ENCODE measurements around the gene BHLHE23.
A peak's percentile ranks its signal among the peaks of the same experiment; 100 is the strongest.

BHLHE23 gene

GRCh38 chr20:63025534-63026331 is 19.0 kb upstream of the BHLHE23 start:
- Histone ChIP-seq H4K91ac (ENCODE audit: low read depth, low read length) (no peak overlapping the region), H3K14ac (ENCODE audit: low read length) (no peak overlapping the region)
- WGBS (ENCODE audit: extremely low coverage, insufficient coverage, insufficient read length) = no CpG with 5 or more reads among the region's 45 CpGs

GRCh38 chr20:63024573-63025392 is 18.0 kb upstream of the BHLHE23 start:
- Histone ChIP-seq H3K36me3 (ENCODE audit: control insufficient read depth in 1 of 2, insufficient read depth in 2 of 2, low read length in 2 of 2) (no peaks in the 10 kb centered on the region), H2BK5ac (ENCODE audit: low read depth, low read length, poor library complexity) (no peak overlapping the region), H3K4me3 (ENCODE audit: low read depth, low read length) (no peak overlapping the region)

More at GRCh38 chr20:63025534-63026331, 19.0 kb upstream of the BHLHE23 start:
- Histone ChIP-seq H2BK120ac (ENCODE audit: insufficient read depth, low read length, poor library complexity) (no peak overlapping the region), H3K36me3 (ENCODE audit: control insufficient read depth in 1 of 2, insufficient read depth in 2 of 2, low read length in 2 of 2) (no peaks in the 10 kb centered on the region), H3K18ac (ENCODE audit: low read length) (no peak overlapping the region), H3K9me3 (ENCODE audit: insufficient read depth, low read depth, low read length) (peaks cover under 1% of the 10 kb centered on the region), H2BK12ac (ENCODE audit: low read length) (no peak overlapping the region), H3K27ac (ENCODE audit: low read depth, low read length) (no peak overlapping the region), H3K4me3 (ENCODE audit: low read depth, low read length) (no peak overlapping the region), H3K9ac (ENCODE audit: low read length) (no peak overlapping the region), H2AFZ (ENCODE audit: insufficient read depth, low read length, poor library complexity) (no peak overlapping the region), H3K4me1 (ENCODE audit: control insufficient read depth in 1 of 2, insufficient read depth in 2 of 2, low read length in 2 of 2) (peaks cover 3 to 4% of the 10 kb centered on the region in 2 experiments), H3K27me3 (ENCODE audit: insufficient read depth, low read length) (peaks cover 2% of the 10 kb centered on the region), H4K8ac (ENCODE audit: low read depth, low read length) (no peak overlapping the region), H3K4ac (ENCODE audit: low read depth, low read length) (no peak overlapping the region), H3K79me2 (ENCODE audit: control insufficient read depth, insufficient read depth, low read length, poor library complexity) (no peaks in the 10 kb centered on the region), H2BK5ac (ENCODE audit: low read depth, low read length, poor library complexity) (no peak overlapping the region), H2AK5ac (ENCODE audit: low read length) (no peak overlapping the region), H3K79me1 (ENCODE audit: low read length) (no peaks in the 10 kb centered on the region), H3K23ac (ENCODE audit: low read length) (no peak overlapping the region), H3K4me2 (ENCODE audit: low read length) (no peak overlapping the region), H4K12ac (ENCODE audit: low read depth, low read length) (no peak overlapping the region)
- no peak for DNase-seq

DNA sequence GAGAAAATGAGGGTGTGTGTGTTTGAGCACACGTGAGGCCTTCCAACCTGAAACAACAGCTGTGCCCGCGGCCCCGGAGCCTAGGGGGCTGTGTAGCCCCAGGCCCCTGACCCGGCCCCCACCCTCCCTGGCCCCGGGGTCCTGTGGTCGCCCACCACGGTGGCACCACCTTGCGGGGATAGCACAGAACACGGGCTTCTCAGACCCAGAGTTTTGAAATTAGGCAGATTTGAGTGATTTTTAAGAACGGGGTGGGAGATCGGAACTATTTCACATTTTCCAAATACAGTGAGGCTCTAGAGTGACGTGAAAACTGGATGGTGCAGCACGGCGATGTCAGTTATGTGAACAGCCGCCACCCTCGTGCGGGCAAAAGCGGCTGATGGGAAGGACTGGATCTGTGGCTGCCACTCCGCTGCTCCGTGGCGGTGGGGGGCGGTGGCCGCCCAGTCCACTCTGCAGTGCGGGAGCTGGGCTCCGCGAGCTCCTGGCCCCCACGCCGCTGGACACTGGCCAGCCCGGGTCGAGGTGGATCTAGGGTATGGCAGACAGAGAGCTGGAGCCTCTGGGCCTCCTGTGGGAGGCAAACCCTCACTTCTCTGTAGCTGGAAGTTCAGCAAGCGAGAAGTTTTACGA is 17.3 kb upstream of the BHLHE23 start:
- no peak overlapping the region for H2AK5ac ChIP-seq (ENCODE audit: low read length)
- no peak overlapping the region for H4K8ac ChIP-seq (ENCODE audit: low read depth, low read length)
- no peak overlapping the region for H3K9ac ChIP-seq (ENCODE audit: low read length)
- H3K4me1 ChIP-seq (ENCODE audit: control insufficient read depth in 1 of 2, insufficient read depth in 2 of 2, low read length in 2 of 2) = peaks cover 3 to 4% of the 10 kb centered on the region in 2 experiments
- H4K12ac ChIP-seq (ENCODE audit: low read depth, low read length) = no peak overlapping the region
- no peak overlapping the region for H3K23ac ChIP-seq (ENCODE audit: low read length)
- no peak overlapping the region for H3K4ac ChIP-seq (ENCODE audit: low read depth, low read length)
- H2BK5ac ChIP-seq (ENCODE audit: low read depth, low read length, poor library complexity) = no peak overlapping the region
- H3K27ac ChIP-seq (ENCODE audit: low read depth, low read length) = no peak overlapping the region
- H2BK120ac ChIP-seq (ENCODE audit: insufficient read depth, low read length, poor library complexity) = no peak overlapping the region
- H3K18ac ChIP-seq (ENCODE audit: low read length) = no peak overlapping the region
- no peak overlapping the region for H2AFZ ChIP-seq (ENCODE audit: insufficient read depth, low read length, poor library complexity)
- H3K4me3 ChIP-seq (ENCODE audit: low read depth, low read length) = no peak overlapping the region
- no peak overlapping the region for H3K4me2 ChIP-seq (ENCODE audit: low read length)
- H3K14ac ChIP-seq (ENCODE audit: low read length) = no peak overlapping the region
- no peak overlapping the region for H2BK12ac ChIP-seq (ENCODE audit: low read length)
- H3K79me2 ChIP-seq (ENCODE audit: control insufficient read depth, insufficient read depth, low read length, poor library complexity) = no peaks in the 10 kb centered on the region
- H3K27me3 ChIP-seq (ENCODE audit: insufficient read depth, low read length) = peaks cover 2% of the 10 kb centered on the region
- no peak overlapping the region for H4K91ac ChIP-seq (ENCODE audit: low read depth, low read length)
- no peaks in the 10 kb centered on the region for H3K79me1 ChIP-seq (ENCODE audit: low read length)
- H3K36me3 ChIP-seq (ENCODE audit: control insufficient read depth in 1 of 2, insufficient read depth in 2 of 2, low read length in 2 of 2) = no peaks in the 10 kb centered on the region
- DNase-seq = peak in 1 of 2 donors; percentile 50
- WGBS (ENCODE audit: extremely low coverage, insufficient coverage, insufficient read length) = no CpG with 5 or more reads among the region's 33 CpGs
- peaks cover 2% of the 10 kb centered on the region for H3K9me3 ChIP-seq (ENCODE audit: insufficient read depth, low read depth, low read length)

More at GRCh38 chr20:63024573-63025392, 18.0 kb upstream of the BHLHE23 start:
- Histone ChIP-seq H3K4me1 (ENCODE audit: control insufficient read depth in 1 of 2, insufficient read depth in 2 of 2, low read length in 2 of 2) (peaks cover 3 to 4% of the 10 kb centered on the region in 2 experiments), H3K23ac (ENCODE audit: low read length) (no peak overlapping the region), H3K4ac (ENCODE audit: low read depth, low read length) (no peak overlapping the region), H3K9me3 (ENCODE audit: insufficient read depth, low read depth, low read length) (peaks cover 2% of the 10 kb centered on the region), H3K27ac (ENCODE audit: low read depth, low read length) (no peak overlapping the region), H4K91ac (ENCODE audit: low read depth, low read length) (no peak overlapping the region), H2BK120ac (ENCODE audit: insufficient read depth, low read length, poor library complexity) (no peak overlapping the region), H2AFZ (ENCODE audit: insufficient read depth, low read length, poor library complexity) (no peak overlapping the region), H2AK5ac (ENCODE audit: low read length) (no peak overlapping the region), H3K18ac (ENCODE audit: low read length) (no peak overlapping the region), H4K12ac (ENCODE audit: low read depth, low read length) (no peak overlapping the region), H3K9ac (ENCODE audit: low read length) (no peak overlapping the region), H4K8ac (ENCODE audit: low read depth, low read length) (no peak overlapping the region), H3K4me2 (ENCODE audit: low read length) (no peak overlapping the region), H3K79me1 (ENCODE audit: low read length) (no peaks in the 10 kb centered on the region), H2BK12ac (ENCODE audit: low read length) (no peak overlapping the region), H3K27me3 (ENCODE audit: insufficient read depth, low read length) (peaks cover 2% of the 10 kb centered on the region), H3K14ac (ENCODE audit: low read length) (no peak overlapping the region), H3K79me2 (ENCODE audit: control insufficient read depth, insufficient read depth, low read length, poor library complexity) (no peaks in the 10 kb centered on the region)
- WGBS (ENCODE audit: extremely low coverage, insufficient coverage, insufficient read length) = no CpG with 5 or more reads among the region's 28 CpGs
- DNase-seq = no peak

DNA sequence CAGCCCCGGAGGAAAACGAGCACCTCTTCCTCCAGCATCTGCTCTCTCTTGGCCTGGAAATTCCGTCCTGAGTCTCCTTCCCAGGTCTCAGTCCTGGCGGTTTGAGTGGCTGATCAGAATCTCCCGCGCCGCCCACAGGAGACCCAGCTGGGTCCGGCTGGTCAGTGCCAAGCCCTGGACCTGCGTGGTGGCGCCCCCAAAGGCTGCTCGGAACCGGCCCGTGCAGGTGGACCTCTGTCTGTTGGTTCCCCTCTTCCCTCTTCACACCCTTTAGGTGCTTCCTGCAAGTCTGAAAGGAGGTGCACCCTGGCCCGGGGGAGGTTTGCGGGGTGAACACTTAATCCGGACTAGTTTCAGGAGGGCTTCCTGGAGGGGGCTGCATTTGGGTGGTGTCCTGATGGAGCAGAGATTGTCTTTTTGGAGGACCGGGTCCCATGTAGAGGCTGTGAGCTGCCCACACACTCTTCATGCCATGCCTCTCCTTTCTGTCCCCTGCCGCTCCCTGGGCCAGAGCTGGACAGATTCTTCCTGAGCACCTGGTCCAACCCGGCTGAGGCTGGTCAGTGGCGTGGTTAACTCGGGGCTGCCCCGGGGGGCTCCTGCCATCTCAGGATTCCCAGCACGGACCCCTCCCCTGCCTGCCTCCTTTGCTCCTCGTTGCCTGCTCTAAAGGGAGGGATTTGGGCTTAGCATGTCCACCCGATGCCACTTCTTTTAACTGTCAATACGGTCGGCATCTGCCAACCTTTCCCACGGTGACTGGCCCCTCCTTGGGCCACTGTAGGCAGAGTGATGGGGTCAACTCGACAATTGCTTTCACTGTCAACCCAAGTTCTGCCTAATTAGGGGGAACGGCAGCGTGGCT is 16.5 kb upstream of the BHLHE23 start:
- H3K4me1 ChIP-seq (ENCODE audit: control insufficient read depth in 1 of 2, insufficient read depth in 2 of 2, low read length in 2 of 2) = peaks cover 3 to 4% of the 10 kb centered on the region in 2 experiments
- H3K23ac ChIP-seq (ENCODE audit: low read length) = no peak overlapping the region
- no peak overlapping the region for H3K4ac ChIP-seq (ENCODE audit: low read depth, low read length)
- H2BK12ac ChIP-seq (ENCODE audit: low read length) = no peak overlapping the region
- H2AK5ac ChIP-seq (ENCODE audit: low read length) = no peak overlapping the region
- H4K91ac ChIP-seq (ENCODE audit: low read depth, low read length) = no peak overlapping the region
- no peaks in the 10 kb centered on the region for H3K36me3 ChIP-seq (ENCODE audit: control insufficient read depth in 1 of 2, insufficient read depth in 2 of 2, low read length in 2 of 2)
- H3K4me2 ChIP-seq (ENCODE audit: low read length) = no peak overlapping the region
- H3K27me3 ChIP-seq (ENCODE audit: insufficient read depth, low read length) = peaks cover 2% of the 10 kb centered on the region
- no peak overlapping the region for H2BK5ac ChIP-seq (ENCODE audit: low read depth, low read length, poor library complexity)
- H2BK120ac ChIP-seq (ENCODE audit: insufficient read depth, low read length, poor library complexity) = no peak overlapping the region
- H4K12ac ChIP-seq (ENCODE audit: low read depth, low read length) = no peak overlapping the region
- H3K14ac ChIP-seq (ENCODE audit: low read length) = no peak overlapping the region
- H3K18ac ChIP-seq (ENCODE audit: low read length) = no peak overlapping the region
- H3K27ac ChIP-seq (ENCODE audit: low read depth, low read length) = no peak overlapping the region
- no peaks in the 10 kb centered on the region for H3K79me2 ChIP-seq (ENCODE audit: control insufficient read depth, insufficient read depth, low read length, poor library complexity)
- no peak overlapping the region for H3K4me3 ChIP-seq (ENCODE audit: low read depth, low read length)
- H4K8ac ChIP-seq (ENCODE audit: low read depth, low read length) = no peak overlapping the region
- peaks cover 1% of the 10 kb centered on the region for H3K79me1 ChIP-seq (ENCODE audit: low read length)
- H3K9ac ChIP-seq (ENCODE audit: low read length) = no peak overlapping the region
- H3K9me3 ChIP-seq (ENCODE audit: insufficient read depth, low read depth, low read length) = peaks cover 2% of the 10 kb centered on the region
- H2AFZ ChIP-seq (ENCODE audit: insufficient read depth, low read length, poor library complexity) = no peak overlapping the region
- no peak for DNase-seq
- WGBS (ENCODE audit: extremely low coverage, insufficient coverage, insufficient read length) = no CpG with 5 or more reads among the region's 31 CpGs
